Hepatocyte (in vitro differentiated cells): ENCODE data around the gene NFATC4. TPM values are rescaled to one million over a fixed set of nuclear protein-coding genes. Genes with fewer than 3 reads are reported as not detected.
A peak's percentile ranks its signal among the peaks of the same experiment; 100 is the strongest.

Experiments
- DNase-seq: peaks from one replicate; pipeline ENCODE4 v3.0.0-alpha.2; 2016; ENCODE audit warnings: low spot score
- H2AFZ ChIP-seq: fragments of 200-600 bp; sonication (generic); 2 replicates; pipeline ENCODE4 v1.6.0; 2016; ENCODE audit warnings: antibody characterized with exemption, mild to moderate bottlenecking
- H3K27ac ChIP-seq: fragments of 200-600 bp; sonication (generic); 2 replicates; pipeline ENCODE4 v1.5.1; 2016; ENCODE audit warnings: mild to moderate bottlenecking
- H3K27me3 ChIP-seq: fragments of 200-600 bp; sonication (generic); 2 replicates; pipeline ENCODE4 v1.6.1; 2016
- H3K36me3 ChIP-seq: fragments of 200-600 bp; sonication (generic); replicated peaks from 2 replicates; pipeline ENCODE4 v1.5.1; 2016; ENCODE audit warnings: low read depth; ENCODE audit not compliant: insufficient read depth
- H3K4me1 ChIP-seq: fragments of 200-600 bp; sonication (generic); 2 replicates; pipeline ENCODE4 v1.5.1; 2016; ENCODE audit warnings: mild to moderate bottlenecking, moderate library complexity; ENCODE audit not compliant: insufficient read depth
- H3K4me2 ChIP-seq: fragments of 200-600 bp; sonication (generic); 2 replicates; pipeline ENCODE4 v1.6.0; 2016
- H3K4me3 ChIP-seq: fragments of 200-600 bp; sonication (generic); 2 replicates; pipeline ENCODE4 v1.5.1; 2016; ENCODE audit warnings: mild to moderate bottlenecking
- H3K79me2 ChIP-seq: fragments of 200-600 bp; sonication (generic); 2 replicates; pipeline ENCODE4 v1.6.0; 2017; ENCODE audit warnings: mild to moderate bottlenecking
- H3K9me2 ChIP-seq: fragments of 200-600 bp; sonication (generic); replicated peaks from 2 replicates; pipeline ENCODE4 v1.6.0; 2017; ENCODE audit warnings: mild to moderate bottlenecking; ENCODE audit not compliant: insufficient read depth
- H3K9me3 ChIP-seq: fragments of 200-600 bp; sonication (generic); 2 replicates; pipeline ENCODE4 v1.5.1; 2016; ENCODE audit warnings: low read depth, mild to moderate bottlenecking
- H4K20me1 ChIP-seq: fragments of 200-600 bp; sonication (generic); 2 replicates; pipeline ENCODE4 v1.6.0; 2016; ENCODE audit warnings: mild to moderate bottlenecking; ENCODE audit not compliant: insufficient read depth, poor library complexity, severe bottlenecking
- CTCF ChIP-seq: fragments of 200-600 bp; sonication (generic); IDR thresholded peaks from 2 replicates; pipeline ENCODE4 v1.5.1; 2016; ENCODE audit warnings: antibody characterized with exemption, mild to moderate bottlenecking; ENCODE audit not compliant: poor library complexity
- EZH2 ChIP-seq: fragments of 200-600 bp; sonication (generic); IDR thresholded peaks from 2 replicates; pipeline ENCODE4 v1.6.1; 2016; ENCODE audit warnings: antibody characterized with exemption, mild to moderate bottlenecking, borderline replicate concordance
- EZH2phosphoT487 ChIP-seq: fragments of 200-600 bp; sonication (generic); IDR thresholded peaks from one replicate; pipeline ENCODE4 v1.6.1; 2018; ENCODE audit warnings: antibody characterized with exemption, mild to moderate bottlenecking, low read depth, moderate library complexity; ENCODE audit not compliant: unreplicated experiment, severe bottlenecking
- WGBS: methylation state at CpG from one replicate; pipeline ENCODE4 v1.1.6; 2016; ENCODE audit warnings: low lambda C conversion rate; ENCODE audit errors: missing lambda C conversion rate; 5-methylcytosine and 5-hydroxymethylcytosine counted together
- polyA plus RNA-seq: library from polyadenylated mRNA; unstranded; fragments of >200 nt; fragmentation: Nextera tagmentation; extraction: Ambion mirVana; gene quantifications from 2 replicates; pipeline ENCODE4 v1.2.1, GENCODE V29; 2016
- total RNA-seq: library from RNA; depleted of rRNA; stranded (reverse); fragments of >200 nt; gene quantifications from 2 replicates; pipeline ENCODE4 v1.2.3, GENCODE V29; 2014

Gene NFATC4
- total and polyA plus RNA-seq, 2 experiments from 2014 or later: 37.8 to 68.8 TPM

- Histone ChIP-seq H3K27me3 (peaks cover 36% of the 10 kb centered on the region), H3K4me3 (no peak overlapping the region), H2AFZ (no peak overlapping the region), H3K9me2 (no peaks in the 10 kb centered on the region), H3K4me2 (no peak overlapping the region), H3K27ac (no peak overlapping the region), H3K9me3 (no peaks in the 10 kb centered on the region), H3K79me2 (no peaks in the 10 kb centered on the region), H3K36me3 (no peaks in the 10 kb centered on the region), H4K20me1 (no peaks in the 10 kb centered on the region), H3K4me1 (peaks cover 7% of the 10 kb centered on the region)
- DNase-seq: no peak
- 85% methylated on average over 1 of the region's 1 CpG for WGBS
- no peak for TF ChIP-seq CTCF
- TF ChIP-seq EZH2phosphoT487: no peak
- no peak for TF ChIP-seq EZH2
Measured at GRCh38 chr14:24340606-24341005, 27.4 kb upstream of the NFATC4 start.

- Histone ChIP-seq H3K4me3 (no peak overlapping the region), H3K9me3 (no peaks in the 10 kb centered on the region), H3K27ac (no peak overlapping the region), H3K9me2 (no peaks in the 10 kb centered on the region), H3K79me2 (no peaks in the 10 kb centered on the region), H3K4me1 (peaks cover 7% of the 10 kb centered on the region), H3K36me3 (no peaks in the 10 kb centered on the region), H2AFZ (no peak overlapping the region), H3K4me2 (no peak overlapping the region), H3K27me3 (peaks cover 22% of the 10 kb centered on the region), H4K20me1 (no peaks in the 10 kb centered on the region)
- no peak for TF ChIP-seq CTCF
- TF ChIP-seq EZH2: no peak
- no peak for TF ChIP-seq EZH2phosphoT487
- 95% methylated on average over 4 of the region's 4 CpGs for WGBS
- DNase-seq: no peak
Measured at GRCh38 chr14:24342889-24343288, 25.1 kb upstream of the NFATC4 start.

DNA sequence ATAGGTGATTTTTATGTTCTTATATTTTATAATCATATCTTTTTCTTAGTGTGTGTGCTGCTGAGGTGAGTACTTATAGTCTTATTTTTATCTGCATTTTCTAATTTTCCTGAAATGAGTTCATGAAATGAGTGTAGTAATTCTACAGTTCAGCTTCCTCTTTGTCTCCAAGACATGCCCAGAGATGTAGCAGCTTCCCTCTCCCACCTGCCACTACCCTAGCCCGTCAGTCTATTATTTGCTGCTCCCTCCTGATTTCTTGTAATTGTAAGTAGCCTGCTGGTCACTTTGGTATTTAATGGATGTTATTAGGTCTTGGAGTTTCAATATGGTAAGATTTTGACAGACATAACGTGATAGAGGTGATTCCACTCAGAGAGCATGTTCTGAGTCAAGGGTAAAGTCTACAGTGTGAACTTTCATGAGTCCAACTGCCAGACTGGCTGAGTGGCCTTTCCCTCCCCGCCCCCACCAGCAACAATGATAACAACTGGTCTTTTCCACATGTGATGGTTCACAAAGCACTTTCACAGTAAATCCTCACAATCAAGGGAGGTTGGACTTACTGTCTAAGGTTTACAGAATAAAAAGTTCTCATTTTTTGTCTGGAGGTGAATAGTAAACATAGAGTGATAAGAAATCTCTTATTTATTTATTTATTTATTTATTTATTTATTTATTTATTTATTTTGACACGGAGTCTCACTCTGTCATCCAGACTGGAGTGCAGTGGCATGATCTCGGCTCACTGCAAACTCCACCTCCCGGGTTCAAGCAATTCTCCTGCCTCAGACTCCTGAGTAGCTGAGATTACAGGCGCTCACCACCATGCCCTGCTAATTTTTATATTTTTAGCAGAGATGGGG lies 24.0 kb upstream of the NFATC4 start:
- H3K4me1 ChIP-seq: peaks cover 7% of the 10 kb centered on the region
- no peaks in the 10 kb centered on the region for H3K36me3 ChIP-seq
- DNase-seq: peak; percentile 78
- no peak overlapping the region for H3K4me3 ChIP-seq
- no peaks in the 10 kb centered on the region for H3K79me2 ChIP-seq
- TF ChIP-seq CTCF (no peak), EZH2phosphoT487 (no peak), EZH2 (no peak)
- no peaks in the 10 kb centered on the region for H4K20me1 ChIP-seq
- H3K27ac ChIP-seq: no peak overlapping the region
- WGBS: 66% methylated on average over 7 of the region's 7 CpGs
- H3K27me3 ChIP-seq: peaks cover 20% of the 10 kb centered on the region
- H3K4me2 ChIP-seq: no peak overlapping the region
- H3K9me2 ChIP-seq: no peaks in the 10 kb centered on the region
- no peak overlapping the region for H2AFZ ChIP-seq
- no peaks in the 10 kb centered on the region for H3K9me3 ChIP-seq
